SHP77 (cell line): ENCODE results near the gene SPSB3.

Source experiments
- DNase-seq, 2 experiments: peaks; one replicate each; lab custom pipeline; 2025; lab: John Stamatoyannopoulos, UW

SPSB3 gene

GRCh38 chr16:1775006-1775845 is 7.1 kb downstream of the SPSB3 start:
- no peak for DNase-seq

GRCh38 chr16:1774448-1774780 is 8.0 kb downstream of the SPSB3 start:
- DNase-seq = no peak

DNA sequence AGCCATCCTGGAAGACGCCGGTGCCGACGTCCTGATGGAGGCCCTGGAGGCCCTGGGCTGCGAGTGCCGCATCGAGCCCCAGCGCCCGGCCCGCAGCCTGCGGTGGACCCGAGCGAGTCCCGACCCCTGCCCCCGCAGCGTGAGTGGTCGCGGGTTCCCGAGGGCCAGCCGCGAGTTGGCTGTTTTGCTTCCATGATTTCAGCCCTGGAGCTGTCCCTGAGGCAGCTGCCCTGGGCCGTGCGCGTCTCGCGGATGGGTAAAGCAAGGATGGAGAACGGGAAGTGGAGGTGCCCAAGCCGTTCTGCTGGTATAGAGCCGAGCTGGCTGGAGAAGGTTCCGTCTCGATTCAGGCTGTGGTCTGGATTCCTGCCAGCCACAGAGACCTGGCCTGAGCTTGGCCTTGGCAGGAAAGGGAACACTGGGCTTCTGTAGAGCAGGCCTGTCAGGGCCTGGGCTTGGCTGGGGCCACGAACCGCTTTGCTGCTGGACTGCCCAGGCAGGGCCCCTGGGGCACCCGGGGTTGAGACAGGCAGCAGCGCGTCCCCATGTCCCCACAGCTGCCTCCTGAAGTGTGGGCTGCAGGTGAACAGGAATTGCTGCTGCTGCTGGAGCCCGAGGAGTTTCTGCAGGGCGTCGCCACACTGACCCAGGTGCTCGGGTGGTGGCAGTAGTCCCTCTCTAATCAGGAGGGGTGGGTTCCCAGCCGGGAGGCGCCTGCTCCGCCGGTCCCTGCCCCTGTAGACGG is 8.5 kb downstream of the SPSB3 start:
- DNase-seq = peak in 1 of 2 experiments; percentile 52

DNA sequence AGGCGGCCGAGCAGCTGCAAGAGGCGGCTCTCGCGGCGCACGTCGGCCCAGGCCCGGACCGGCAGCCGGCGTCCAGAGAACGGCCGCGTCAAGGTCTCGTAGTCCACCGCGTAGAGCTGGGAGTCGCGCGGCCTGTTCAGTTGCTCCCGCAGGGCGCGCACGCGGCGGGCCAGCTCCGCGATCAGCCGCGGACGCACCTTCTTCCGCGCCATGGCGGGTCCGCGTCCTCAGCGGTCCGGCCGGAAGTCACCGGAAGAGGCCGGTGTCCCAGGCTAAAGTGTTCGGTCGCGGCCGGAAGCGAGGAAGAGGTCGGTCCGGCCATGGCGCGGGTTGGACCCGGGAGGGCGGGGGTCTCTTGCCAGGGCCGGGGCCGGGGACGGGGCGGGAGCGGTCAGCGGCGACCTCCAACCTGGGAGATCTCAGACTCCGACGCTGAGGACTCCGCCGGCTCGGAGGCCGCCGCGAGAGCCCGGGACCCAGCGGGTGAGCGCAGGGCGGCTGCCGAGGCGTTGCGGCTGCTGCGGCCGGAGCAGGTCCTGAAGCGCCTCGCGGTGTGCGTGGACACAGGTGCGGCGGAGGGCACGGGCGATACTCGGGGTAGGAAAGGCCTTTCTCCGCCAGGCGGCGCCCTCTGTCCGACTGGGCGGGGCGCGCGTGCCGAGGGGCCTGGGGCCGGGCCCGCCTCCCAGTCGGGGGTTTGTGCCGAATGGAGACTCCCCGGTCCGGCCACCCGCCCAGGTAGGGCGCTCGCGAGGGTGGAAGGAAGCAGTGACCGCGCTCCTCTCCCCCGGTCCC is 9.3 kb downstream of the SPSB3 start, which contains the start of gene MRPS34:
Gene MRPS34 (minus strand): TSS at position 227 of the 795 bp plus-strand sequence. CDS start 15 bp downstream, at position 212.
- DNase-seq = peak; percentile 66 to 74

- peak in 1 of 2 experiments; percentile 18 for DNase-seq
These were observed 9.9 kb downstream of the SPSB3 start, which contains the start of gene EME2 for GRCh38 chr16:1772362-1772907. EME2 (plus strand) TSS chr16:1772810; CDS start chr16:1773228, 418 bp downstream.

- no peak for DNase-seq
These were observed 10.5 kb downstream of the SPSB3 start for GRCh38 chr16:1771864-1772361.

DNA sequence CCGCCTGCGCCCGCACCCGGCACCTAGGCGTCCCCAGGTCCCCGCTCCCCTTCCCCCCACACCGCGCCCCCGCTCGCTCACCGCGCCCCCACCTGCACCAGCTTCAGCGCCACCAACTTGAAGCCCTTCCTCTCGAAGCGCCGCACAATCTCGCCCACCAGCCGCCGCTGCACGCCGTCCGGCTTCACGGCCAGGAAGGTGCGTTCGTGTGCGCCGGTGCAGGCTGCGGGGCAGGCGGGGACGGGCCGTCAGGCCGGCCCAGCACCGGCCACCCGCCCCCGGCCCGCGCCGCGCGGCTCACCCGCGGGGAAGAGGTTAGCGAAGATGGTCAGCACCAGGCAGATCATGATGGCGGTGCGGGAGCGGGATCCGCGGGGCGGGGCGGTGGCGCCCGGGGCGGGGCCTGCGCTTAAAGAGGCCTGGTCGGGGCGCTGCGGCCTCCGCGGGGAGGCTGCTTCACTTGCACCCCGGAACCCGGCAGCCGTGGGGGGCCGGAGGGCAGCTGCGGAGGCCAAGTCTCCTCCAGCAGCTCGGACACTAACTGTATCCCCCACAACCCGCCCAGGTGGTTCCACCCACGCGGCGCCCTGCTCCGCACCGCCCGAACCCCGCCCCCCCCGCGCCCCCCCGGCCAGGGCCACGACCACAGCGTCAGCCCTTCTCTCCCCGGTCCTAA is 11.0 kb downstream of the SPSB3 start, which contains the start of gene NME3:
Gene NME3 (minus strand): TSS at position 356 of the 676 bp plus-strand sequence. CDS start 9 bp downstream, at position 347.
- peak in 1 of 2 experiments; percentile 17 for DNase-seq

DNA sequence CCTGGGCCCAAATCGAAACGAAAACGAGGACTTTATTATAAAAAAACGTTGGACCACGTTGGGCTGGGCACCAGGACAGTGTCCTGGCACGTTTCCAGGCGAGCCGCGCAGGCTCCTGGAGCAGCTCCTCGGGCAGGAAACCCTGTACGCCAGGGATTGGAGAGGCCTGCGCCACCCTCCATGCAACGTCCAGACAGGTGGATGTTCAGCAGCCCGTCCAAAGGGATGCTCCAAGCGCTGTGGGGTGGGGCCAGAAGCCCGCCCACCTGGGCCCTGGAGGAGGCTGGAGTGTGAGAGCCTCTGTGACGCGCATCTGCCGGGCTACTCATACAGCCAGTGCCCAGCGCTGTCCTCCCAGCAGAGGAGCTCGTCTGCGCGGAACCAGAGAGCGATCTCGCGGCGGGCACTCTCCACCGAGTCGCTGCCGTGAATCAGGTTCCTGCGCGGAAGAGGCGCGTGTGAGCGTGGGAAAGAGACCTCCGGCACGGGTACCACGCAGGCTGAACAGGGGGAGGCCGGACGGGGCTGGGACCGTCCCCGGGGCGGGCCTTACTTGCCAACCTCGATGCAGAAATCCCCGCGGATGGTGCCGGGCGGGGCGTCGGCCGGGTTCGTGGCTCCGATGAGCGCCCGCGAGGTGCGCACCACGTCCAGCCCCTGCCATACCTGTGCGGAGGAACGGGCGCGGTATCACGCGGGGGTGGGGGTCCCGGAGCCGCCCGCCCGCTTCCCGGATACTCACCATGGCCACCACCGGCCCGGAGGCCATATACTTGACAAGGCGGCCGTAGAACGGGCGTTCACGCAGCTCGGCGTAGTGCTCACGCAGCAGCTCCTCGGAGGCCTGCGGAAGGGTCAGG is 11.8 kb downstream of the SPSB3 start:
- peak; percentile 78 to 82 for DNase-seq

GRCh38 chr16:1769402-1770300 is 12.7 kb downstream of the SPSB3 start:
- no peak for DNase-seq

- DNase-seq = no peak
These were observed 13.5 kb downstream of the SPSB3 start for GRCh38 chr16:1768767-1769401.

- DNase-seq = no peak
These were observed 14.2 kb downstream of the SPSB3 start for GRCh38 chr16:1768061-1768766.

DNA sequence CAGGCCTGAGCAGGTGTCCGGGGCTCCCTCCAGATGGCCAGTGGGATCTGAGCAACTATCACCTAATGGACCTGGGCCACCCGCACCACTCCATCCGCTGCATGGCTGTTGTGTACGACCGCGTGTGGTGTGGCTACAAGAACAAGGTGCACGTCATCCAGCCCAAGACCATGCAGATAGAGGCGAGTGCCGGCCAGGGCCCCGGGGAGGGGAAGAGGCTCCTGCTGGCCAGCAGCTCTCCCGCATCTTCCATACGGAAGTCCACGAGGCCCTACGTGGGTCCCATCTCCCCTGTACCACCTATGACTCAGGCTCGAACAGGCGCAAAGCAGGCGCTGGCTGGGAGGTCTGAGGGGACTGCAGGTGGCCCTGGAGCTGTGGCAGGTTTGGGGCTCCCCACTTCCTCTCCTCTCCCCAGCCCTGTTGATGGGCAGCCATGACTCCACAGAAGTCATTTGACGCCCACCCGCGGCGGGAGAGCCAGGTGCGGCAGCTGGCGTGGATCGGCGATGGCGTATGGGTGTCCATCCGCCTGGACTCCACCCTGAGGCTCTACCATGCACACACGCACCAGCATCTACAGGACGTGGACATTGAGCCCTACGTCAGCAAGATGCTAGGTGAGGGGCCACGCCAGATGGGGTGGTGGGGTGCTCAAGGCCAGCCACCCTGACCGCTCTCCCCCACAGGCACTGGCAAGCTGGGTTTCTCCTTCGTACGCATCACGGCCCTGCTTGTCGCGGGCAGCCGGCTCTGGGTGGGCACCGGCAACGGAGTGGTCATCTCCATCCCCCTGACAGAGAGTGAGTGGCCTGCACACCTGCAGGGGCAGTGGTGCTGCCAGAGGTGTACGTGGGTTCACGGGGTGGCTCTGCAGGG is 15.0 kb downstream of the SPSB3 start:
- DNase-seq = no peak

DNA sequence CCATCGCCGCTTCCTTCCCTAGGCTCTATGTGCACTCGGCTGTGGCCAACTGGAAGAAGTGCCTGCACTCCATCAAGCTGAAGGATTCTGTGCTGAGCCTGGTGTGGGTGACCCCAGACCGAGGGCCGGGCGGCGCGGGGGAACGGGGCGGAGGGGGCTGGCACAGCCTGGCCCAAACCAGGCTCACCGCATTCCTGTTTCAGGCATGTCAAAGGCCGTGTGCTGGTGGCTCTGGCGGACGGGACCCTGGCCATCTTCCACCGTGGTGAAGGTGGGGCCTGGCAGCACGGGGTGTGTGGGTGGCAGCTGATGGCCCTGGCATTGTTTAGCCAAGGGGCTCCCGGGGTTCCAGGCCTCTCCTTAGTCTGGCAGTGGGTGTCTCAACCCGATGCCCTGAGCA is 15.7 kb downstream of the SPSB3 start:
- no peak for DNase-seq

- no peak for DNase-seq
These were observed 16.1 kb downstream of the SPSB3 start for GRCh38 chr16:1766231-1766630.

DNA sequence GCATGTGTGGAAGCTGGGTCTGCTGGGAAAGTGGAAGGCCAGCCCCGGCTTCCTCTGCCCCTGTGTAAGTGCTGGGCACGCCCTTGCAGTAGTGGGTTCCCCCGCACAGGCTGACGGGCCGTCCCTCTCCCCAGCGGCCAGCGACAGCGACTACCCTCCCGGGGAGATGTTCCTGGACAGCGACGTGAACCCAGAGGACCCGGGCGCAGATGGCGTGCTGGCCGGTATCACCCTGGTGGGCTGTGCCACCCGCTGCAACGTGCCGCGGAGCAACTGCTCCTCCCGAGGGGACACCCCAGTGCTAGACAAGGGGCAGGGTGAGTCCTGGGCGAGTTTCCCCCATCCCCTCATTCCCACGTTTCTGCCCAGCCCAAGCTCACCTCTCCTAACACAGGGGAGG is 16.5 kb downstream of the SPSB3 start:
- no peak for DNase-seq

GRCh38 chr16:1764971-1765370 is 17.4 kb downstream of the SPSB3 start:
- no peak for DNase-seq
